Activated B cell treated with CpG ODN at 0.5 μM for 24 hours (primary cell): Measurements from ENCODE around the gene ALKBH2. TPM values are rescaled to one million over a fixed set of nuclear protein-coding genes. Genes with fewer than 3 reads are reported as not detected.

Source experiments
- ATAC-seq: fragments of 200-7000 bp; cut with Tn5 transposase; one replicate; pipeline ENCODE4 v1.10.0; 2021; ENCODE audit warnings: low read depth, mild to moderate bottlenecking, moderate library complexity
- CTCF ChIA-PET: fragments of 350-600 bp; sonication (Branson Sonifier 250); formaldehyde crosslinking; loops from one replicate; lab custom pipeline; 2021; ENCODE audit warnings: antibody characterized with exemption; lab: Charles Lee
- POLR2A ChIA-PET: fragments of 350-600 bp; sonication (Branson Sonifier 250); formaldehyde crosslinking; loops from one replicate; lab custom pipeline; 2021; ENCODE audit warnings: antibody characterized with exemption; lab: Charles Lee
- DNase-seq: peaks from one replicate; pipeline ENCODE4 v3.0.0; 2022
- H3K27ac Mint-ChIP-seq: one replicate; pipeline ENCODE4 v1.8.0; 2020; ENCODE audit warnings: mixed read lengths
- H3K27me3 Mint-ChIP-seq: one replicate; pipeline ENCODE4 v1.8.0; 2021; ENCODE audit warnings: mixed read lengths
- H3K36me3 Mint-ChIP-seq: one replicate; pipeline ENCODE4 v1.8.0; 2021; ENCODE audit warnings: low read depth, mixed read lengths
- H3K4me1 Mint-ChIP-seq: one replicate; pipeline ENCODE4 v1.8.0; 2021; ENCODE audit warnings: mixed read lengths
- H3K4me3 Mint-ChIP-seq: one replicate; pipeline ENCODE4 v1.8.0; 2020; ENCODE audit warnings: mild to moderate bottlenecking, mixed read lengths
- H3K9me3 Mint-ChIP-seq: one replicate; pipeline ENCODE4 v1.8.0; 2020; ENCODE audit warnings: mixed read lengths
- CTCF ChIP-seq: fragments of 200-600 bp; IDR thresholded peaks from one replicate; pipeline ENCODE4 v1.8.0; 2022; ENCODE audit warnings: antibody characterized with exemption, mild to moderate bottlenecking
- intact Hi-C: fragments of 100-400 bp; cut with micrococcal nuclease; formaldehyde crosslinking; loops from one replicate; pipeline ENCODE4 v1.15.1; 2024
- total RNA-seq: library from RNA; stranded (reverse); gene quantifications from 2 replicates; pipeline ENCODE4 v1.2.3, GENCODE V29; 2022

Gene ALKBH2
- total RNA-seq, 1 donor from 2014 or later = 21.3 TPM

- ChIA-PET CTCF (no interaction called here), POLR2A (no interaction called here)
- no peaks in the 10 kb centered on the region for H3K4me1 Mint-ChIP-seq
Observed at GRCh38 chr12:109105176-109105575, 11.9 kb upstream of the ALKBH2 start.

GRCh38 chr12:109102491-109102890, 9.2 kb upstream of the ALKBH2 start:
- no peak overlapping the region for H3K4me3 Mint-ChIP-seq
- CTCF ChIA-PET = interaction anchor here (2.0 kb wide), 1 partner anchor 10 kb away, joined by 8 read pairs; no protein-coding TSS in a partner anchor
- H3K9me3 Mint-ChIP-seq = no peaks in the 10 kb centered on the region
- intact Hi-C loops = no loop called here
- peaks cover 43% of the 10 kb centered on the region for H3K36me3 Mint-ChIP-seq
- H3K4me1 Mint-ChIP-seq = peaks cover 18% of the 10 kb centered on the region
- DNase-seq = no peak
- TF ChIP-seq CTCF = no peak
- POLR2A ChIA-PET = no interaction called here
- H3K27me3 Mint-ChIP-seq = no peaks in the 10 kb centered on the region
- no peak for ATAC-seq
- H3K27ac Mint-ChIP-seq = no peak overlapping the region

More at GRCh38 chr12:109105176-109105575, 11.9 kb upstream of the ALKBH2 start:
- no peak for TF ChIP-seq CTCF
- Mint-ChIP-seq H3K4me3 (no peak overlapping the region), H3K27ac (no peak overlapping the region), H3K9me3 (no peaks in the 10 kb centered on the region), H3K36me3 (peaks cover 58% of the 10 kb centered on the region), H3K27me3 (no peaks in the 10 kb centered on the region)
- DNase-seq (no peak), ATAC-seq (no peak)
- intact Hi-C loops = no loop called here

- no peak overlapping the region for H3K4me3 Mint-ChIP-seq
- intact Hi-C loops = no loop called here
- ChIA-PET CTCF (interaction anchor here (1.1 to 3.1 kb wide), 2 partner anchors 12 to 1182 kb away, joined by 3 to 19 read pairs; no protein-coding TSS in a partner anchor), POLR2A (no interaction called here)
- peaks cover 34% of the 10 kb centered on the region for H3K36me3 Mint-ChIP-seq
- DNase-seq (no peak), ATAC-seq (no peak)
- peaks cover 18% of the 10 kb centered on the region for H3K4me1 Mint-ChIP-seq
- H3K9me3 Mint-ChIP-seq = no peaks in the 10 kb centered on the region
- no peak for TF ChIP-seq CTCF
- H3K27me3 Mint-ChIP-seq = no peaks in the 10 kb centered on the region
- no peak overlapping the region for H3K27ac Mint-ChIP-seq
Observed at GRCh38 chr12:109100741-109101140, 7.5 kb upstream of the ALKBH2 start.

- intact Hi-C loops = loop anchor here (2.0 to 10.0 kb wide), 3 partner anchors 473 to 2005 kb away; partner anchors contain the start of genes CRY1, MMAB, MVK and PWP1
- CTCF ChIA-PET = interaction anchor here (1.1 to 3.1 kb wide), 2 partner anchors 13 to 1181 kb away, joined by 3 to 19 read pairs; no protein-coding TSS in a partner anchor
- DNase-seq (no peak), ATAC-seq (no peak)
- Mint-ChIP-seq H3K36me3 (peaks cover 24% of the 10 kb centered on the region), H3K27me3 (no peaks in the 10 kb centered on the region), H3K4me3 (peak overlapping the region; percentile 52), H3K9me3 (no peaks in the 10 kb centered on the region), H3K4me1 (peaks cover 18% of the 10 kb centered on the region), H3K27ac (no peak overlapping the region)
- POLR2A ChIA-PET = interaction anchor here (1.2 to 1.5 kb wide), 2 partner anchors 12 to 46 kb away, joined by 4 to 5 read pairs; no protein-coding TSS in a partner anchor
- no peak for TF ChIP-seq CTCF
Observed at GRCh38 chr12:109099431-109100020, 6.3 kb upstream of the ALKBH2 start.

- Mint-ChIP-seq H3K27me3 (no peaks in the 10 kb centered on the region), H3K4me3 (peak overlapping the region; percentile 84), H3K4me1 (peaks cover 20% of the 10 kb centered on the region), H3K9me3 (no peaks in the 10 kb centered on the region), H3K36me3 (peaks cover 17% of the 10 kb centered on the region), H3K27ac (no peak overlapping the region)
- no peak for TF ChIP-seq CTCF
- POLR2A ChIA-PET = interaction anchor here (1.2 to 1.5 kb wide), 2 partner anchors 13 to 45 kb away, joined by 4 to 5 read pairs; no protein-coding TSS in a partner anchor
- ATAC-seq (no peak), DNase-seq (no peak)
- intact Hi-C loops = loop anchor here (1.0 to 10.0 kb wide), 5 partner anchors 46 to 2004 kb away; partner anchors contain the start of genes CORO1C, CRY1, MMAB and MVK
- CTCF ChIA-PET = interaction anchor here (3.1 kb wide), 1 partner anchor 14 kb away, joined by 19 read pairs; no protein-coding TSS in a partner anchor
Observed at GRCh38 chr12:109098651-109099050, 5.4 kb upstream of the ALKBH2 start.
